Brain microvascular endothelial cell (primary cell): ENCODE results near the gene PRDM5.

ENCODE experiments used
- DNase-seq: peaks from one replicate; pipeline ENCODE4 v3.0.0-alpha.2; 2020
- H3K27ac ChIP-seq: fragments of 250-450 bp; sonication (Bioruptor Pico); 2 replicates; pipeline ENCODE4 v1.5.1; 2020; ENCODE audit warnings: mild to moderate bottlenecking, moderate library complexity
- H3K27me3 ChIP-seq: fragments of 250-450 bp; sonication (Bioruptor Pico); replicated peaks from 2 replicates; pipeline ENCODE4 v1.5.1; 2020; ENCODE audit warnings: mild to moderate bottlenecking
- H3K36me3 ChIP-seq: fragments of 250-450 bp; sonication (Bioruptor Pico); replicated peaks from 2 replicates; pipeline ENCODE4 v1.5.1; 2020; ENCODE audit warnings: mild to moderate bottlenecking
- H3K4me3 ChIP-seq: 2 replicates; pipeline ENCODE4 v1.5.1; 2011; ENCODE audit warnings: low read depth, mild to moderate bottlenecking, control low read depth, low read length, moderate library complexity
- in situ Hi-C: cut with HindIII; loops from 2 replicates; pipeline ENCODE4 v1.10.0; 2017; ENCODE audit warnings: low sequenced_read_pairs, low pct_ligation_motif_present
- TF ChIP-seq, protein P1 (sequence below): IDR thresholded peaks from 2 replicates; pipeline ENCODE4 v1.5.1; 2011; ENCODE audit warnings: low read depth, mild to moderate bottlenecking, moderate library complexity, low read length, control low read depth, inconsistent platforms; ENCODE audit errors: missing control alignments

PRDM5 gene

DNA sequence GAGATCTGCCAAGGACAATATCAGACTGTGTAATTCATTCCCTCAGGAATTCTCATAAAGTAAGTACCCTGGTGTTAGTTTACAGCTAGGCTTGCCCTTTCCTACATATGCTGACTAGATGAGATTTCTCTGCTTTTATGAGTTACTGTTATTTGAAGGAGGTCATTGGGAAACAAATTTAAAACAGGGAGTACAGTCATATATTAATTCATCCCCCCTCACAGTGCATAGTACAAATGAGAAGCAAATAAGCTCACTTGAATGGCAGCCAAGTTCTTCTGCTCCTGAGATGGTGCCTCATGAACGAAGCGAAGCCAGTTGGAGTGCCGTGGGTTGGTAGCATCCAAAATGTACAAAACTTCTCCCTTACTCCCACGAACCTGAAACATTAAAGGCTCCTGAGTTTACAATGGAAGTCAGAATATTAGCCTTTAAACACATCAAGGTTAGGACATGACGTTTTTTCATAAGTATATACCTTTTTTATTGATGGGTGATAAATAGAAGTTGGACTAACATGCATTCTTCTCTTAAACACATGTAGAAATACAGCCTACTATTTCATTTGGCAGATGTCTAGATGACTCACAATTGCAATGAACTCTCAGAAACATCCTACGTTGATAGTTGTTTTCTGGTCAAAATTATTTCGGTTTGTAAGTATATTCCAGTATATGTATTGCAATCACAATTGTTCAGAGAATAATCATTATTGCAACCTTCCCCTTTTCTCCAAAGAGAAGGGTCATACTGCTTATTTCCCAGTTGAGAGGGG is 69.2 kb downstream of the PRDM5 start:
- Histone ChIP-seq H3K4me3 (no peak overlapping the region), H3K27ac (no peak overlapping the region), H3K36me3 (no peaks in the 10 kb centered on the region), H3K27me3 (no peaks in the 10 kb centered on the region)
- in situ Hi-C loops, result no loop called here
- DNase-seq, result no peak
- TF ChIP-seq, protein P1, sequence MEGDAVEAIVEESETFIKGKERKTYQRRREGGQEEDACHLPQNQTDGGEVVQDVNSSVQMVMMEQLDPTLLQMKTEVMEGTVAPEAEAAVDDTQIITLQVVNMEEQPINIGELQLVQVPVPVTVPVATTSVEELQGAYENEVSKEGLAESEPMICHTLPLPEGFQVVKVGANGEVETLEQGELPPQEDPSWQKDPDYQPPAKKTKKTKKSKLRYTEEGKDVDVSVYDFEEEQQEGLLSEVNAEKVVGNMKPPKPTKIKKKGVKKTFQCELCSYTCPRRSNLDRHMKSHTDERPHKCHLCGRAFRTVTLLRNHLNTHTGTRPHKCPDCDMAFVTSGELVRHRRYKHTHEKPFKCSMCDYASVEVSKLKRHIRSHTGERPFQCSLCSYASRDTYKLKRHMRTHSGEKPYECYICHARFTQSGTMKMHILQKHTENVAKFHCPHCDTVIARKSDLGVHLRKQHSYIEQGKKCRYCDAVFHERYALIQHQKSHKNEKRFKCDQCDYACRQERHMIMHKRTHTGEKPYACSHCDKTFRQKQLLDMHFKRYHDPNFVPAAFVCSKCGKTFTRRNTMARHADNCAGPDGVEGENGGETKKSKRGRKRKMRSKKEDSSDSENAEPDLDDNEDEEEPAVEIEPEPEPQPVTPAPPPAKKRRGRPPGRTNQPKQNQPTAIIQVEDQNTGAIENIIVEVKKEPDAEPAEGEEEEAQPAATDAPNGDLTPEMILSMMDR, result no peak

DNA sequence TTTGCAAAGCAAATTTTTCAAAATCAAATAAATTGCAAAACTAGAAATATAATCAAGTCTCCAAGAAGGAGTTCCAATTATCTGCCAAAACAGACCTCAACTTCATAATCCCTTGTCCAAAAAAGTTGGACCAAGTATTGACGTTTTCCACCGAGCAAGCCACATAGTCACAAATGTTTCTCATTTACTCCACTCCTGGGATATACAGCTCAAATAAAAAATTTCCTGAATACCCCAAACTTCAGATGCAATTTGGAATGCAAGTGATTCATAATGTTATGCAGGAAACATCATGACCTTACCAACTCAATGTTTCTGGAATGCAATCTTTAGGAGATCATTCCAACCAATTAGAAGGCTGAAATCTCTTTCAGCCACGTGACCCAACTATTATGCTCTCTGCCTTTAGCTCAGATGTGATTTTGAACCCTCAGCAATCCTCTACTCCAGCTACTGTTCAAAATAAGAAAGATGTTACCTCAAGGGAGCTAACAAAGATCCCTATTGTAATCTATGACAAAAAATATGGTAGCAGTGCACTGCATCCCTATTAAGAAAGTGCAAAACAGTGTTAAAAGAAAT is 72.4 kb downstream of the PRDM5 start:
- H3K36me3 ChIP-seq, result no peaks in the 10 kb centered on the region
- peak overlapping the region; percentile 22 for H3K27ac ChIP-seq
- DNase-seq, result peak; percentile 42
- no peaks in the 10 kb centered on the region for H3K27me3 ChIP-seq
- no peak overlapping the region for H3K4me3 ChIP-seq
- TF ChIP-seq, protein P1, result no peak
- in situ Hi-C loops, result no loop called here

DNA sequence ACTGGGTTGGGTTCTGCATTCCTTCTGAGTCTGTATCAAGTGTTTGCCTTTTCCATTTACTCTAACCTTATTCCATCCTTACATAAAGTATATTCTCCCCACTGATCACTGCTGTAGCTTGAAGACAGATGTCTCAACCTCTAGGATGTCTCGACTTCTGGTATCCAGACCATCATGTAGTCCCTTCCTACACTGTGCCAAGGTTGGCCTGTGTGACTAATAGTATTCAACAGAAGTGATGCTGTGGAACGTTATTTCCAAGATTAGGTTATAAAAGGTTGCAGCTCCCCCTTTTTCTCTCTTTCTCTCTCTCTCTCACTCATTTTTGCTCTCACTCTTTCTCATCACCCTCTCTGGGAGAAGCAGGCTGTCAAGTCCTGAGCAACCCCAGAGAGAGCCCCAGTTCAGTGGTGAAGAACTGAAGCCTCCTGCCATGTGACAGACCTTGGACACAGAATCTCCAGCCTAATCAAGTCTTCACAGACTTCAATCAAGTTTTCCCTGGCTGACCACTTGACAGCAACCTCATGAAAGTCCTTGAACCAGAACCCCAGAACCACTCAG is 75.4 kb downstream of the PRDM5 start:
- Histone ChIP-seq H3K4me3 (no peak overlapping the region), H3K27ac (no peak overlapping the region), H3K36me3 (no peaks in the 10 kb centered on the region), H3K27me3 (no peaks in the 10 kb centered on the region)
- in situ Hi-C loops, result no loop called here
- TF ChIP-seq, protein P1, result no peak
- no peak for DNase-seq

DNA sequence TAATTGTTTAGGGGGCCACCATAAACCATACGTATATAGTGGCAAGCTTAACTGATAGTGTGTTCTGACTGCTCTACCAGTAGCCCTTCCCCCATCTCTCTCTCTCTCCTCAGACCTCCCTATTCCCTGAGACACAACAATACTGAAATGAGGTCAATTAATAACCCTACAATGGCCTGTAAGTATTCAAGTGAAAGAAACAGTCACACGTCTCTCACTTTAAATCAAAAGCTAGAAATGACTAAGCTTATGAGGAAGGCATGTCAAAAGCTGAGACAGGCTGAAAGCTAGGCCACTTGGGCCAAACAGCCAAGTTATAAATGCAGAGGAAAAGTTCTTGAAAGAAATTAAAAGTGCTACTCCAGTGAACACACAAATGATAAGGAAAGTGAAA is 78.0 kb downstream of the PRDM5 start:
- no peak for DNase-seq
- H3K27ac ChIP-seq, result no peak overlapping the region
- in situ Hi-C loops, result no loop called here

DNA sequence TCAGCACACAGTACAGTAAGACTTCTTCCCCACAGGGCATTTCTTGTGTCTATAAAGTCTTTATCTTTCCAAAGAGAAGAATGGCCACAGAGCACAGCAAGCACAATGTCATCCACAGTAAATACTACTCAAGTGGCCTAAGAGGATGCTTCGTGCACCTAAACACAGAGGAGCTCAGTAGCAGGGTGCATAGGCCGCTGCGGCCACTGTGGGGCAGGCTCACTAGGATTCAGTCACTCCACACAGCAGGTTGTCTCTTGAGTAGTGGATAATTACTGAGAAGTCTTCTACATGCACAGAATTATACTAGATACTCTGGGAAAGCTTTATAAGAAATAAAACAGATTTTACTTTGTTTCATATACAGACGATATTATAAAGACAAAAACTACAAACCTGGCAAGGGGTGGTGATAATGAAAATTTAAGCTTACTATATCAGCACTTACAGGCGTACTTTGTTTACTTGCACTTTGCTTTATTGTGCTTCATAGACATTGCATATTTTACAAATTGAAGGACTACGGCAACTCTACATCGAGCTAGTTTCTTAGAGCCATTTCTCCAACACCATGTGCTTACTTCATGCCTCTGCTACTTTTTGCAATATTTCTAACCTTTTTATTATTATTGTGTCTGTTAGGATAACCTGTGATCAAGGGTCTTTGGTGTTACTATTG is 78.5 kb downstream of the PRDM5 start:
- Histone ChIP-seq H3K27me3 (no peaks in the 10 kb centered on the region), H3K36me3 (no peaks in the 10 kb centered on the region), H3K27ac (no peak overlapping the region), H3K4me3 (no peak overlapping the region)
- TF ChIP-seq, protein P1, result peak; percentile 50
- DNase-seq, result no peak
- in situ Hi-C loops, result no loop called here

More for the DNA sequence above, 78.0 kb downstream of the PRDM5 start:
- TF ChIP-seq, protein P1, result no peak
- Histone ChIP-seq H3K36me3 (no peaks in the 10 kb centered on the region), H3K27me3 (no peaks in the 10 kb centered on the region), H3K4me3 (no peak overlapping the region)
